Fibroblast of mammary gland (primary cell): ENCODE data around the gene SOX12.

Source experiments
- DNase-seq: peaks from one replicate; pipeline ENCODE4 v3.0.0-alpha.2; 2010; ENCODE audit warnings: low read depth
- H3K4me3 ChIP-seq: 2 replicates; pipeline ENCODE4 v1.5.1; 2011; ENCODE audit warnings: low read depth, mild to moderate bottlenecking, low read length, moderate library complexity; ENCODE audit not compliant: control insufficient read depth
- CTCF ChIP-seq: conservative IDR thresholded peaks from 2 replicates; pipeline ENCODE4 v1.5.1; 2011; ENCODE audit warnings: low read depth, low read length, inconsistent platforms; ENCODE audit not compliant: control insufficient read depth, insufficient read depth

The SOX12 gene

GRCh38 chr20:284172-284571 is 41.2 kb upstream of the SOX12 start:
- TF ChIP-seq CTCF, result no peak
- no peak overlapping the region for H3K4me3 ChIP-seq
- DNase-seq, result no peak

GRCh38 chr20:286508-286907 is 38.8 kb upstream of the SOX12 start:
- no peak for TF ChIP-seq CTCF
- DNase-seq, result no peak
- no peak overlapping the region for H3K4me3 ChIP-seq

GRCh38 chr20:288956-289692 is 36.2 kb upstream of the SOX12 start:
- H3K4me3 ChIP-seq, result no peak overlapping the region
- no peak for DNase-seq
- no peak for TF ChIP-seq CTCF

GRCh38 chr20:289693-290083 is 35.7 kb upstream of the SOX12 start:
- peak overlapping the region; percentile 91 for H3K4me3 ChIP-seq
- no peak for TF ChIP-seq CTCF
- DNase-seq, result no peak

- H3K4me3 ChIP-seq, result peak within 1 kb of the TSS; percentile 91
- peak; percentile 96 for DNase-seq
- TF ChIP-seq CTCF, result peak; percentile 47
These were observed 35.1 kb upstream of the SOX12 start, which contains the start of gene C20orf96 for GRCh38 chr20:290084-290831. TSS of gene C20orf96 (minus strand) at chr20:290750. CDS start at chr20:290610, 140 bp downstream.

GRCh38 chr20:294602-295001 is 30.8 kb upstream of the SOX12 start:
- no peak for TF ChIP-seq CTCF
- no peak for DNase-seq
- no peak overlapping the region for H3K4me3 ChIP-seq
